ENCODE data around the gene RASGRF1.

- TF ChIP-seq CTCF (IDR thresholded peaks at IDR 0.05) (no peak), POLR2A (IDR thresholded peaks at IDR 0.05) (no peak)
Observed at GRCh38 chr15:78937132-78937739, 153.3 kb downstream of the RASGRF1 start.
